ENCODE results near the gene PRPF8. TPM values are rescaled to one million over a fixed set of nuclear protein-coding genes. Genes with fewer than 3 reads are reported as not detected.

PRPF8 gene
- total and polyA plus RNA-seq, 10 of the 15 experiments (the other 5 are each of a cell fraction or from before 2014, with no cell fraction given) = 77.2 to 337 (median 162) TPM

DNA sequence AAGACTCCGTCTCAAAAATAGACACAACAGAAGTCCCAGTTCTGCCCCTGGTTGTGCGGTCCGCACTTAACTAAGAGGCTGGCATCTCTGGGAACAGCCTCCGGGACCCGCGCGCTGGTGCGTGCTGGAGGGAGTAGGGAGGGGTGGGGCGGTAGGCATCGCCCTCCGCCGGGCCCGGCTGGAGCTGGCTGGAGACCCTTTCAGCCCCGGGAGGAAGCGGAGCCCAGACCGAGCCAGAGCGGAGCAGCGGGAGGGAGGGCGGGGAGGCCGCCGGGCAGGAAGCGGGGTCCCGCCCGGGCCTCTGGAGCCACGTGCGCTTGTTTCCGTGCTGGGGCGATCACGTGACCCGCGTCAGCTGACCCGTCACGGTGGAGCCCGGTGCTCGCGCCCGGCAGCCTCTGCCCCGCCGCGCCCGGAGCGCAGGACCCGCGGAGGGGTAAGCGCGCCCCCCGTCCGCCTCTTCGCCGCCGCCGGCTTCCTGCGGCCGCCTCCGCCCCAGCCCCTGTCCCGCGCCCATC is 39.7 kb upstream of the PRPF8 start, which contains the start of gene WDR81 (continued):
- TF ChIP-seq, protein P1, sequence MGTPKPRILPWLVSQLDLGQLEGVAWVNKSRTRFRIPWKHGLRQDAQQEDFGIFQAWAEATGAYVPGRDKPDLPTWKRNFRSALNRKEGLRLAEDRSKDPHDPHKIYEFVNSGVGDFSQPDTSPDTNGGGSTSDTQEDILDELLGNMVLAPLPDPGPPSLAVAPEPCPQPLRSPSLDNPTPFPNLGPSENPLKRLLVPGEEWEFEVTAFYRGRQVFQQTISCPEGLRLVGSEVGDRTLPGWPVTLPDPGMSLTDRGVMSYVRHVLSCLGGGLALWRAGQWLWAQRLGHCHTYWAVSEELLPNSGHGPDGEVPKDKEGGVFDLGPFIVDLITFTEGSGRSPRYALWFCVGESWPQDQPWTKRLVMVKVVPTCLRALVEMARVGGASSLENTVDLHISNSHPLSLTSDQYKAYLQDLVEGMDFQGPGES (IDR thresholded peaks at IDR 0.05) = no peak
- TF ChIP-seq TCF12 (IDR thresholded peaks at IDR 0.05; ENCODE audit: low read depth, low read length) (peak; percentile 61; the same call in 1 of the 2 replicates), SIX5 (IDR thresholded peaks at IDR 0.05; ENCODE audit: low read depth, low read length, severe bottlenecking) (peak; percentile 23), EP300 (IDR thresholded peaks at IDR 0.05; ENCODE audit: borderline replicate concordance in 1 of 2, control insufficient read depth in 1 of 2, low read depth in 2 of 2, low read length in 2 of 2) (no peak), IKZF2 (IDR thresholded peaks at IDR 0.05) (no peak), GATAD2B (conservative IDR thresholded peaks at IDR 0.05; ENCODE audit: low read depth) (0 out of 2 replicates have a peak, but pooled peaks have one; percentile 85), FOXK2 (IDR thresholded peaks at IDR 0.05) (peak; percentile 83), ZBED1 (IDR thresholded peaks at IDR 0.05; ENCODE audit: borderline replicate concordance) (no peak), TBL1XR1 (IDR thresholded peaks at IDR 0.05; ENCODE audit: low read depth, low read length) (peak; percentile 55; the same call in 1 of the 2 replicates), SP1 (IDR thresholded peaks at IDR 0.05; ENCODE audit: low read depth, low read length) (peak; percentile 13), BCL11A (IDR thresholded peaks at IDR 0.05; ENCODE audit: low read depth, low read length) (no peak), ATF7 (IDR thresholded peaks at IDR 0.05; ENCODE audit: low read depth) (no peak)
- TF ChIP-seq, protein P2, sequence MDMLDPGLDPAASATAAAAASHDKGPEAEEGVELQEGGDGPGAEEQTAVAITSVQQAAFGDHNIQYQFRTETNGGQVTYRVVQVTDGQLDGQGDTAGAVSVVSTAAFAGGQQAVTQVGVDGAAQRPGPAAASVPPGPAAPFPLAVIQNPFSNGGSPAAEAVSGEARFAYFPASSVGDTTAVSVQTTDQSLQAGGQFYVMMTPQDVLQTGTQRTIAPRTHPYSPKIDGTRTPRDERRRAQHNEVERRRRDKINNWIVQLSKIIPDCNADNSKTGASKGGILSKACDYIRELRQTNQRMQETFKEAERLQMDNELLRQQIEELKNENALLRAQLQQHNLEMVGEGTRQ (IDR thresholded peaks at IDR 0.05; ENCODE audit: borderline replicate concordance, low read depth, low read length) = peak; percentile 98
- TF ChIP-seq, protein P3, sequence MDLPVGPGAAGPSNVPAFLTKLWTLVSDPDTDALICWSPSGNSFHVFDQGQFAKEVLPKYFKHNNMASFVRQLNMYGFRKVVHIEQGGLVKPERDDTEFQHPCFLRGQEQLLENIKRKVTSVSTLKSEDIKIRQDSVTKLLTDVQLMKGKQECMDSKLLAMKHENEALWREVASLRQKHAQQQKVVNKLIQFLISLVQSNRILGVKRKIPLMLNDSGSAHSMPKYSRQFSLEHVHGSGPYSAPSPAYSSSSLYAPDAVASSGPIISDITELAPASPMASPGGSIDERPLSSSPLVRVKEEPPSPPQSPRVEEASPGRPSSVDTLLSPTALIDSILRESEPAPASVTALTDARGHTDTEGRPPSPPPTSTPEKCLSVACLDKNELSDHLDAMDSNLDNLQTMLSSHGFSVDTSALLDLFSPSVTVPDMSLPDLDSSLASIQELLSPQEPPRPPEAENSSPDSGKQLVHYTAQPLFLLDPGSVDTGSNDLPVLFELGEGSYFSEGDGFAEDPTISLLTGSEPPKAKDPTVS (IDR thresholded peaks at IDR 0.05; ENCODE audit: low read depth, low read length) = no peak
- TF ChIP-seq, protein P4, sequence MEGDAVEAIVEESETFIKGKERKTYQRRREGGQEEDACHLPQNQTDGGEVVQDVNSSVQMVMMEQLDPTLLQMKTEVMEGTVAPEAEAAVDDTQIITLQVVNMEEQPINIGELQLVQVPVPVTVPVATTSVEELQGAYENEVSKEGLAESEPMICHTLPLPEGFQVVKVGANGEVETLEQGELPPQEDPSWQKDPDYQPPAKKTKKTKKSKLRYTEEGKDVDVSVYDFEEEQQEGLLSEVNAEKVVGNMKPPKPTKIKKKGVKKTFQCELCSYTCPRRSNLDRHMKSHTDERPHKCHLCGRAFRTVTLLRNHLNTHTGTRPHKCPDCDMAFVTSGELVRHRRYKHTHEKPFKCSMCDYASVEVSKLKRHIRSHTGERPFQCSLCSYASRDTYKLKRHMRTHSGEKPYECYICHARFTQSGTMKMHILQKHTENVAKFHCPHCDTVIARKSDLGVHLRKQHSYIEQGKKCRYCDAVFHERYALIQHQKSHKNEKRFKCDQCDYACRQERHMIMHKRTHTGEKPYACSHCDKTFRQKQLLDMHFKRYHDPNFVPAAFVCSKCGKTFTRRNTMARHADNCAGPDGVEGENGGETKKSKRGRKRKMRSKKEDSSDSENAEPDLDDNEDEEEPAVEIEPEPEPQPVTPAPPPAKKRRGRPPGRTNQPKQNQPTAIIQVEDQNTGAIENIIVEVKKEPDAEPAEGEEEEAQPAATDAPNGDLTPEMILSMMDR (IDR thresholded peaks at IDR 0.05 in 2 of 3, conservative IDR thresholded peaks at IDR 0.05 in 1 of 3; ENCODE audit: control insufficient read depth in 2 of 3, extremely low read depth in 1 of 3, insufficient read depth in 1 of 3, low read depth in 3 of 3, low read length in 3 of 3) = no peak
- TF ChIP-seq, protein P5, sequence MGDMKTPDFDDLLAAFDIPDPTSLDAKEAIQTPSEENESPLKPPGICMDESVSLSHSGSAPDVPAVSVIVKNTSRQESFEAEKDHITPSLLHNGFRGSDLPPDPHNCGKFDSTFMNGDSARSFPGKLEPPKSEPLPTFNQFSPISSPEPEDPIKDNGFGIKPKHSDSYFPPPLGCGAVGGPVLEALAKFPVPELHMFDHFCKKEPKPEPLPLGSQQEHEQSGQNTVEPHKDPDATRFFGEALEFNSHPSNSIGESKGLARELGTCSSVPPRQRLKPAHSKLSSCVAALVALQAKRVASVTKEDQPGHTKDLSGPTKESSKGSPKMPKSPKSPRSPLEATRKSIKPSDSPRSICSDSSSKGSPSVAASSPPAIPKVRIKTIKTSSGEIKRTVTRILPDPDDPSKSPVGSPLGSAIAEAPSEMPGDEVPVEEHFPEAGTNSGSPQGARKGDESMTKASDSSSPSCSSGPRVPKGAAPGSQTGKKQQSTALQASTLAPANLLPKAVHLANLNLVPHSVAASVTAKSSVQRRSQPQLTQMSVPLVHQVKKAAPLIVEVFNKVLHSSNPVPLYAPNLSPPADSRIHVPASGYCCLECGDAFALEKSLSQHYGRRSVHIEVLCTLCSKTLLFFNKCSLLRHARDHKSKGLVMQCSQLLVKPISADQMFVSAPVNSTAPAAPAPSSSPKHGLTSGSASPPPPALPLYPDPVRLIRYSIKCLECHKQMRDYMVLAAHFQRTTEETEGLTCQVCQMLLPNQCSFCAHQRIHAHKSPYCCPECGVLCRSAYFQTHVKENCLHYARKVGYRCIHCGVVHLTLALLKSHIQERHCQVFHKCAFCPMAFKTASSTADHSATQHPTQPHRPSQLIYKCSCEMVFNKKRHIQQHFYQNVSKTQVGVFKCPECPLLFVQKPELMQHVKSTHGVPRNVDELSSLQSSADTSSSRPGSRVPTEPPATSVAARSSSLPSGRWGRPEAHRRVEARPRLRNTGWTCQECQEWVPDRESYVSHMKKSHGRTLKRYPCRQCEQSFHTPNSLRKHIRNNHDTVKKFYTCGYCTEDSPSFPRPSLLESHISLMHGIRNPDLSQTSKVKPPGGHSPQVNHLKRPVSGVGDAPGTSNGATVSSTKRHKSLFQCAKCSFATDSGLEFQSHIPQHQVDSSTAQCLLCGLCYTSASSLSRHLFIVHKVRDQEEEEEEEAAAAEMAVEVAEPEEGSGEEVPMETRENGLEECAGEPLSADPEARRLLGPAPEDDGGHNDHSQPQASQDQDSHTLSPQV (IDR thresholded peaks at IDR 0.05) = peak; percentile 81
- TF ChIP-seq, protein P6, sequence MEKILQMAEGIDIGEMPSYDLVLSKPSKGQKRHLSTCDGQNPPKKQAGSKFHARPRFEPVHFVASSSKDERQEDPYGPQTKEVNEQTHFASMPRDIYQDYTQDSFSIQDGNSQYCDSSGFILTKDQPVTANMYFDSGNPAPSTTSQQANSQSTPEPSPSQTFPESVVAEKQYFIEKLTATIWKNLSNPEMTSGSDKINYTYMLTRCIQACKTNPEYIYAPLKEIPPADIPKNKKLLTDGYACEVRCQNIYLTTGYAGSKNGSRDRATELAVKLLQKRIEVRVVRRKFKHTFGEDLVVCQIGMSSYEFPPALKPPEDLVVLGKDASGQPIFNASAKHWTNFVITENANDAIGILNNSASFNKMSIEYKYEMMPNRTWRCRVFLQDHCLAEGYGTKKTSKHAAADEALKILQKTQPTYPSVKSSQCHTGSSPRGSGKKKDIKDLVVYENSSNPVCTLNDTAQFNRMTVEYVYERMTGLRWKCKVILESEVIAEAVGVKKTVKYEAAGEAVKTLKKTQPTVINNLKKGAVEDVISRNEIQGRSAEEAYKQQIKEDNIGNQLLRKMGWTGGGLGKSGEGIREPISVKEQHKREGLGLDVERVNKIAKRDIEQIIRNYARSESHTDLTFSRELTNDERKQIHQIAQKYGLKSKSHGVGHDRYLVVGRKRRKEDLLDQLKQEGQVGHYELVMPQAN (conservative IDR thresholded peaks at IDR 0.05) = peak; percentile 99
